ENCODE measurements around the gene TRIM4. TPM values are rescaled to one million over a fixed set of nuclear protein-coding genes. Genes with fewer than 3 reads are reported as not detected.

The TRIM4 gene
- total RNA-seq, 2 experiments from 2014 or later: 22.2 to 22.3 TPM

DNA sequence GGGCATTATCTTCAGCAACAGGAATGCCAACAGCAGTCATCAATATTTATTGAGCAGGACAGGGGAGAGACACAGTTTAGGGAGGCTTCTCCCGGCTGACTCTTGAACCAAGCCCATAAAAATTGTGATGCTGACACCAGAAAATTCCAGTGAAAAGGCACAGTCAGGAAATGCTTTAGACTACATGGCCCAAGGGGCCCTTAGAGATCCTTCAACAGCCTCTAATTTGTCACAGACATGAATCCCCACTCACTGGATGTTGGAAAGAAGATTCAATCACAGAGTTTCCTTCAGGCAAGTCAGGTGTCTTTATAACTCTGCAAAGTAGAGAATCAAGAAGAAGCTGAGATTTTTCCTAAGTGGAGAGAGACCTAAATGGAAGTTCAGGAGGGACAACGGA lies 8.9 kb upstream of the TRIM4 start:
- ATAC-seq (no peak), DNase-seq (no peak)
- peaks cover 25% of the 10 kb centered on the region for H3K4me1 Mint-ChIP-seq (ENCODE audit: low read depth)
- intact Hi-C loops (cut with micrococcal nuclease): no loop called here
- no peak overlapping the region for H3K27ac Mint-ChIP-seq
- peaks cover 9% of the 10 kb centered on the region for H3K27me3 Mint-ChIP-seq
- H3K36me3 Mint-ChIP-seq (ENCODE audit: low read depth): no peaks in the 10 kb centered on the region
- CTCF ChIA-PET: interaction anchor here (1.6 to 2.6 kb wide), 3 partner anchors 8 to 61 kb away, joined by 3 to 19 read pairs (median 10); partner anchors contain the start of gene TRIM4
- H3K9me3 Mint-ChIP-seq: no peaks in the 10 kb centered on the region
- TF ChIP-seq, protein P1, sequence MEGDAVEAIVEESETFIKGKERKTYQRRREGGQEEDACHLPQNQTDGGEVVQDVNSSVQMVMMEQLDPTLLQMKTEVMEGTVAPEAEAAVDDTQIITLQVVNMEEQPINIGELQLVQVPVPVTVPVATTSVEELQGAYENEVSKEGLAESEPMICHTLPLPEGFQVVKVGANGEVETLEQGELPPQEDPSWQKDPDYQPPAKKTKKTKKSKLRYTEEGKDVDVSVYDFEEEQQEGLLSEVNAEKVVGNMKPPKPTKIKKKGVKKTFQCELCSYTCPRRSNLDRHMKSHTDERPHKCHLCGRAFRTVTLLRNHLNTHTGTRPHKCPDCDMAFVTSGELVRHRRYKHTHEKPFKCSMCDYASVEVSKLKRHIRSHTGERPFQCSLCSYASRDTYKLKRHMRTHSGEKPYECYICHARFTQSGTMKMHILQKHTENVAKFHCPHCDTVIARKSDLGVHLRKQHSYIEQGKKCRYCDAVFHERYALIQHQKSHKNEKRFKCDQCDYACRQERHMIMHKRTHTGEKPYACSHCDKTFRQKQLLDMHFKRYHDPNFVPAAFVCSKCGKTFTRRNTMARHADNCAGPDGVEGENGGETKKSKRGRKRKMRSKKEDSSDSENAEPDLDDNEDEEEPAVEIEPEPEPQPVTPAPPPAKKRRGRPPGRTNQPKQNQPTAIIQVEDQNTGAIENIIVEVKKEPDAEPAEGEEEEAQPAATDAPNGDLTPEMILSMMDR (IDR thresholded peaks at IDR 0.05): no peak
- POLR2A ChIA-PET: interaction anchor here (0.6 to 2.3 kb wide), 2 partner anchors 9 to 16 kb away, joined by 4 to 16 read pairs; partner anchors contain the start of gene TRIM4
- H3K4me3 Mint-ChIP-seq: no peak overlapping the region

- ATAC-seq (no peak), DNase-seq (no peak)
- Mint-ChIP-seq H3K4me1 (ENCODE audit: low read depth) (peaks cover 25% of the 10 kb centered on the region), H3K4me3 (no peak overlapping the region), H3K9me3 (no peaks in the 10 kb centered on the region), H3K27me3 (peaks cover 9% of the 10 kb centered on the region), H3K27ac (no peak overlapping the region), H3K36me3 (ENCODE audit: low read depth) (no peaks in the 10 kb centered on the region)
- TF ChIP-seq, protein P1 (IDR thresholded peaks at IDR 0.05): no peak
- ChIA-PET POLR2A (no interaction called here), CTCF (interaction anchor here (0.6 kb wide), 1 partner anchor 52 kb away, joined by 3 read pairs; no protein-coding TSS in a partner anchor)
- intact Hi-C loops (cut with micrococcal nuclease): no loop called here
These were observed 8.2 kb upstream of the TRIM4 start for GRCh38 chr7:99927536-99927935.

DNA sequence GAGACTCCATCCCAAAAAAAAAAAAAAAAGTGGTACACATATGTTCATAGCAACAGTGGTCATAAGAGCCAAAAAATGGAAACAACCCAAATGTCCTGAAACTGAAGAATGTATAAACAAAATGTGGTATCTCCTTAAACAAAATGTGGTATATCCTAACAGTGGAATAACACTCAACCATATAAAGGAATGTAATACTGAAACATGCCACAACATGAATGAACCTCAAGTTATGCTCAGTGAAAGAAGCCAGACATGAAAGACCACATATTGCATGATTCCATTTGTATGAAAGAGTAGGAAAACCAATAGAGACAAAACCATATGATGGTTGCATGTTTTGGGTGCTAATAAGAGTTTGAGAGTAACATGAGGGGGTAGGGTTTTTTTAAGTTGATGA lies 7.0 kb upstream of the TRIM4 start:
- no peak for DNase-seq
- H3K4me1 Mint-ChIP-seq (ENCODE audit: low read depth): peaks cover 25% of the 10 kb centered on the region
- H3K36me3 Mint-ChIP-seq (ENCODE audit: low read depth): no peaks in the 10 kb centered on the region
- ChIA-PET CTCF (interaction anchor here (1.2 to 1.4 kb wide), 2 partner anchors 13 to 54 kb away, joined by 3 to 4 read pairs; no protein-coding TSS in a partner anchor), POLR2A (no interaction called here)
- H3K27ac Mint-ChIP-seq: no peak overlapping the region
- no peak overlapping the region for H3K4me3 Mint-ChIP-seq
- TF ChIP-seq, protein P1 (IDR thresholded peaks at IDR 0.05): no peak
- ATAC-seq: no peak
- H3K9me3 Mint-ChIP-seq: no peaks in the 10 kb centered on the region
- intact Hi-C loops (cut with micrococcal nuclease): no loop called here
- peaks cover 9% of the 10 kb centered on the region for H3K27me3 Mint-ChIP-seq

DNA sequence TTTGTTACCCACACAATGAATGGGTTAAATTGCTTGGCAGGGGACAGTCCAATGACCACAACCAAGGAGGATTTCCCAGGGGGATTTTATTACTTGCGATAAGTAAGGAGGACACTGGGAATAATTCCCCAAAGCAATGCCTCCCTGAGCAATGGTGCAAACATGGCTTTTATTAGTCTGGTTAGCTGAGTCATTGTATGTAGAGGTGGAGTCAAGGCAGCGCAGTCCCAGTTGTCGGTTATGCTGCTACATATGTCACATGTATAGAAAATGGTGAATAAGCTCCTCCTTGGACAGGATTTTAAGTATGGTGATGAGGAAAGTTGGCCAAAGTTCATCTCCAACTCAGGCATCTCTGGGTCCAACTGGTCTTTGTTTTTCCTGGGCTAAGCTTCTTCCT lies 3.9 kb upstream of the TRIM4 start:
- CTCF ChIA-PET: interaction anchor here (0.6 to 2.5 kb wide), 3 partner anchors 10 to 71 kb away, joined by 4 to 12 read pairs (median 11); no protein-coding TSS in a partner anchor
- H3K4me3 Mint-ChIP-seq: no peak overlapping the region
- POLR2A ChIA-PET: no interaction called here
- TF ChIP-seq, protein P1 (IDR thresholded peaks at IDR 0.05): no peak
- peaks cover 11% of the 10 kb centered on the region for H3K4me1 Mint-ChIP-seq (ENCODE audit: low read depth)
- peaks cover 7% of the 10 kb centered on the region for H3K27me3 Mint-ChIP-seq
- no peaks in the 10 kb centered on the region for H3K9me3 Mint-ChIP-seq
- no peak overlapping the region for H3K27ac Mint-ChIP-seq
- DNase-seq (no peak), ATAC-seq (no peak)
- intact Hi-C loops (cut with micrococcal nuclease): no loop called here
- peaks cover 6% of the 10 kb centered on the region for H3K36me3 Mint-ChIP-seq (ENCODE audit: low read depth)

GRCh38 chr7:99920149-99920548 lies 819 bp upstream of the TRIM4 start:
- no peaks in the 10 kb centered on the region for H3K9me3 Mint-ChIP-seq
- H3K36me3 Mint-ChIP-seq (ENCODE audit: low read depth): peaks cover 32% of the 10 kb centered on the region
- H3K4me3 Mint-ChIP-seq: peak overlapping the region; percentile 97
- intact Hi-C loops (cut with micrococcal nuclease): no loop called here
- no peaks in the 10 kb centered on the region for H3K27me3 Mint-ChIP-seq
- ChIA-PET POLR2A (interaction anchor here (0.6 to 2.7 kb wide), 9 partner anchors 9 to 1306 kb away, joined by 3 to 16 read pairs (median 5); partner anchors contain the start of genes GJC3, ZKSCAN5 and ZNF655), CTCF (interaction anchor here (0.6 to 11.0 kb wide), 10 partner anchors 9 to 362 kb away, joined by 3 to 189 read pairs (median 4); partner anchors contain the start of genes GJC3 and ZNF655)
- ATAC-seq (no peak), DNase-seq (peak; percentile 21)
- peak overlapping the region; percentile 99 for H3K27ac Mint-ChIP-seq
- TF ChIP-seq, protein P1 (IDR thresholded peaks at IDR 0.05): no peak
- peaks cover 37% of the 10 kb centered on the region for H3K4me1 Mint-ChIP-seq (ENCODE audit: low read depth)
